Activated CD8-positive, alpha-beta T cell treated with anti-CD3 and anti-CD28 coated beads, Interleukin-2, amount 10 ng/mL, durations not matched to agents 7 days and 5 days (primary cell): ENCODE measurements around the gene SLC38A10. TPM values are rescaled to one million over a fixed set of nuclear protein-coding genes. Genes with fewer than 3 reads are reported as not detected.

Source experiments
- ATAC-seq: fragments of 150-1000 bp; cut with Tn5 transposase; one replicate; pipeline ENCODE4 v1.10.0; 2021; ENCODE audit warnings: moderate library complexity
- CTCF ChIA-PET: fragments of 350-600 bp; sonication (Branson Sonifier 250); formaldehyde crosslinking; loops from one replicate; lab custom pipeline; 2021; ENCODE audit warnings: antibody characterized with exemption; lab: Charles Lee
- POLR2A ChIA-PET: fragments of 350-600 bp; sonication (Branson Sonifier 250); formaldehyde crosslinking; loops from one replicate; lab custom pipeline; 2021; ENCODE audit warnings: antibody characterized with exemption; lab: Charles Lee
- DNase-seq: peaks from one replicate; pipeline ENCODE4 v3.0.0-alpha.2; 2020
- H3K27ac Mint-ChIP-seq: one replicate; pipeline ENCODE4 v1.8.0; 2021; ENCODE audit warnings: mild to moderate bottlenecking, mixed read lengths
- H3K27me3 Mint-ChIP-seq: one replicate; pipeline ENCODE4 v1.8.0; 2021; ENCODE audit warnings: low read depth, mixed read lengths
- H3K36me3 Mint-ChIP-seq: one replicate; pipeline ENCODE4 v1.8.0; 2021; ENCODE audit warnings: low read depth, mixed read lengths
- H3K4me1 Mint-ChIP-seq: one replicate; pipeline ENCODE4 v1.8.0; 2021; ENCODE audit warnings: low read depth, mixed read lengths
- H3K4me3 Mint-ChIP-seq: one replicate; pipeline ENCODE4 v1.8.0; 2021; ENCODE audit warnings: mild to moderate bottlenecking, mixed read lengths
- H3K9me3 Mint-ChIP-seq: one replicate; pipeline ENCODE4 v1.8.0; 2022; ENCODE audit warnings: mixed read lengths; ENCODE audit not compliant: insufficient read depth
- total RNA-seq, 2 experiments: library from RNA; stranded (reverse); gene quantifications; one replicate each; pipeline ENCODE4 v1.2.3, GENCODE V29; 2021

The SLC38A10 gene
- total RNA-seq, 2 experiments from 2014 or later = 78.5 to 83.5 TPM

DNA sequence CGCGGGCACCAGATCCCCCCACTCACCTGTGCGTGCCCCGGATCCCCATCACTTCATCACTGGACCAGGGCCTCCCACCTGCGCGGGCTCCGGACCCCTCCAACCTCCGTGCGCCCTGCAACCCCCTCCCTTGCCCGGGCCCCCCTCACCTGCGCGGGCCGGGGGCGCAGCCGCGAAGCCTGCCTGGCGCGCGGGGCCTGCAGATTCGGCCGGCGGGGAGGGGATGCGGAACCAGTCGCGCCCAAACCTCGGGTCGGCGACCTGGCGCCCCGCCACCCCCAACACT is 72.5 kb downstream of the SLC38A10 start:
- ChIA-PET POLR2A (interaction anchor here (1.2 kb wide), 1 partner anchor 16 kb away, joined by 9 read pairs; the partner anchor contains the start of genes NDUFAF8 and TEPSIN), CTCF (interaction anchor here (0.7 to 1.1 kb wide), 3 partner anchors 30 to 262 kb away, joined by 3 read pairs; no protein-coding TSS in a partner anchor)
- H3K27ac Mint-ChIP-seq = no peak overlapping the region
- peak overlapping the region; percentile 69 for H3K4me3 Mint-ChIP-seq
- DNase-seq = no peak
- H3K4me1 Mint-ChIP-seq = peaks cover 19% of the 10 kb centered on the region
- no peak for ATAC-seq
- H3K36me3 Mint-ChIP-seq = peaks cover 6% of the 10 kb centered on the region
- H3K9me3 Mint-ChIP-seq = no peaks in the 10 kb centered on the region
- no peaks in the 10 kb centered on the region for H3K27me3 Mint-ChIP-seq

DNA sequence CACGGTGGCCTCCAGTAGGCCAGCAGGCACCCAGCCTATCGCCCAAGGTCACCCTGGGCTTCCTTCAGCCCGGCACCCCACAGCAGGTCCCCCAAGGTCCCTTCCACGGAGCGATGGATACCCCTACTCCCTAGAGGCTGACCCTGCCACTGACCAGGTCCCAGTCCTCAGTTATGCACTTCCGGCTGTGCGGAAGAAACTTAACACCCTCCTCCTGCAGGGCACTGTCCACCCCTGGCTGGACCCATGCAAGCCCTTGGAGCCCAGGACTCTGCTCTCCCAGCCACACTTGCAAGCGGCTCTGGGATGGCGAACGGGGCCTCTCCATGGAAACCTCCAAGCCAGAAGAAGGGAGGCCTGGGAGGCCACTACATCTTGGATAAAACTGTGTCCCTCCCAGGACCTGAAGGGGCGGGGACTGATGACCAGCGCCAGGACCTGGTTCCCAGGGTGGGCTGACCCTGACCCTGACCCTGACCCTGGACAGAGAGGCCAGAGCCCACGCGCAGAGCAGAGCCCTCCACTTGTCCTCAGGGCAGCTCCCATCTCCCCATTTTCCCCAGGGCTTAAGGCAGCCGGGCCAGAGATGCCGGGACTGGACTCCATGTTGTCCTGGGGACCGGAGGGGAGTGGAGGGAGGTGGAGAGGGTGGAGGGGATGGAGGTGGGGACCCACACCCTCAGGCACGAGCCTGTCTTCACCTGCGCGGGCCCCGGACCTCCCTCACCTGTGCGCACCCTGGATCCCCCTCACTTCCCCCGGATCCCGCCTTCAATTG is 73.1 kb downstream of the SLC38A10 start:
- DNase-seq (no peak), ATAC-seq (no peak)
- peaks cover 4% of the 10 kb centered on the region for H3K36me3 Mint-ChIP-seq
- ChIA-PET CTCF (interaction anchor here (0.6 to 1.1 kb wide), 3 partner anchors 114 to 262 kb away, joined by 3 read pairs; no protein-coding TSS in a partner anchor), POLR2A (interaction anchor here (1.2 kb wide), 1 partner anchor 17 kb away, joined by 9 read pairs; the partner anchor contains the start of genes NDUFAF8 and TEPSIN)
- H3K4me3 Mint-ChIP-seq = peak overlapping the region; percentile 63
- peaks cover 17% of the 10 kb centered on the region for H3K4me1 Mint-ChIP-seq
- no peaks in the 10 kb centered on the region for H3K27me3 Mint-ChIP-seq
- no peaks in the 10 kb centered on the region for H3K9me3 Mint-ChIP-seq
- peak overlapping the region; percentile 11 for H3K27ac Mint-ChIP-seq

GRCh38 chr17:81221371-81221841 is 73.7 kb downstream of the SLC38A10 start:
- ChIA-PET CTCF (interaction anchor here (0.6 kb wide), 1 partner anchor 79 kb away, joined by 4 read pairs; no protein-coding TSS in a partner anchor), POLR2A (no interaction called here)
- H3K4me3 Mint-ChIP-seq = peak overlapping the region; percentile 63
- H3K9me3 Mint-ChIP-seq = no peaks in the 10 kb centered on the region
- peaks cover 4% of the 10 kb centered on the region for H3K36me3 Mint-ChIP-seq
- DNase-seq (no peak), ATAC-seq (no peak)
- H3K4me1 Mint-ChIP-seq = peaks cover 17% of the 10 kb centered on the region
- H3K27ac Mint-ChIP-seq = peak overlapping the region; percentile 11
- H3K27me3 Mint-ChIP-seq = no peaks in the 10 kb centered on the region

DNA sequence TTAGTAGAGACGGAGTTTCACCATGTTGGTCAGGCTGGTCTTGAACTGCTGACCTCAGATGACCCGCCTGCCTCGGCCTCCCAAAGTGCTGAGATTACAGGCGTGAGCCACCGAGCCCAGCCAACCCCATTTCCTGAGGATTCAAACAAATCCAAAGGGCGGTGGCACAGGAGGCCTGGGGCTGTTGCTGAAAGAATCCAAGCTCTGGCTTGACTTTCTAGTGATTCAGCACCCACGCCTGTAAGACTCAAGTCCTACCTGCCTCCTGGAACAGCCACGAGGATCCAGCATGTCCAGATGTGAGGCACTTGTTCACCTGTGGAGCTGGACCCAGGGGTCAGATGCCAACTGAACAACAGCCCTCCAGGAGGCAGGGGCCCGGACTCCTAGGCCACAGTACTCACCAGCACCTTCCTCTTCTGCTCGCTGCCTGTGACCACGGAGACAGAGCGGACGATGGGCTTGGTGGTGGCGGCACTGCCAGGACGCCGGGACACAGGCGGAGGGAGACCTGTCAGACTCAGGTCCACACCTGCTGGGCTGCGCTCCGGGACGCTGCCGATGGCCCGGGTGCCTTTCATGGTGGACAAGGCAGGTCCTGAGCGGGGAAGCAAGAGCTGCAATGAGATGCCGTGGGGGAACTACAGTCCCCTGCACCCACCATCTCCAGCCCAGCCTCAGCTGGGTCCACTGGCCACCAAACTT is 75.5 kb downstream of the SLC38A10 start:
- peaks cover 17% of the 10 kb centered on the region for H3K4me1 Mint-ChIP-seq
- H3K36me3 Mint-ChIP-seq = peaks cover 4% of the 10 kb centered on the region
- no peak overlapping the region for H3K4me3 Mint-ChIP-seq
- H3K9me3 Mint-ChIP-seq = no peaks in the 10 kb centered on the region
- no peaks in the 10 kb centered on the region for H3K27me3 Mint-ChIP-seq
- ATAC-seq (no peak), DNase-seq (no peak)
- H3K27ac Mint-ChIP-seq = no peak overlapping the region
- POLR2A ChIA-PET = interaction anchor here (1.1 kb wide), 1 partner anchor 12 kb away, joined by 4 read pairs; no protein-coding TSS in a partner anchor
- CTCF ChIA-PET = no interaction called here

DNA sequence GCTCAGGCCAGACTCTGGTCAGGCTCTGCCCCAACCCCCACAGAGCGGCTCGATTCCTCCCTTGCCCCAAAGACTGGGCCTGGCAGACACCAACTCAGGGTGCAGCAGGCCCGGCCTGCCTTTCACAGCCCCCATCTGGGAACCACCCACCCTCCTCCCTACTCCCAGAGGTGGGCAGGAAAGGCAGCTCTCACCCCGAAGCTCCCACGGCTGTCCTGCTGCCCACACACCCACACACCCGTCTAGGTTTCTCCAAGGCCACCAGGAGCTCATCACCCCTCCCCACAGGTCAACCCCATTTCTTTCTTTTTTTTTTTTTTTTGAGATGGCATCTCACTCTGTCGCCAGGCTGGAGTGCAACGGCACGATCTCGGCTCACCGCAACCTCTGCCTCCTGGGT is 76.1 kb downstream of the SLC38A10 start:
- H3K4me3 Mint-ChIP-seq = no peak overlapping the region
- H3K4me1 Mint-ChIP-seq = peaks cover 17% of the 10 kb centered on the region
- ATAC-seq (no peak), DNase-seq (no peak)
- ChIA-PET CTCF (no interaction called here), POLR2A (no interaction called here)
- no peaks in the 10 kb centered on the region for H3K9me3 Mint-ChIP-seq
- H3K27ac Mint-ChIP-seq = no peak overlapping the region
- H3K36me3 Mint-ChIP-seq = peaks cover 4% of the 10 kb centered on the region
- H3K27me3 Mint-ChIP-seq = no peaks in the 10 kb centered on the region

GRCh38 chr17:81218459-81218858 is 76.6 kb downstream of the SLC38A10 start:
- Mint-ChIP-seq H3K4me1 (peaks cover 12% of the 10 kb centered on the region), H3K4me3 (no peak overlapping the region), H3K9me3 (no peaks in the 10 kb centered on the region), H3K36me3 (peaks cover 2% of the 10 kb centered on the region), H3K27me3 (no peaks in the 10 kb centered on the region), H3K27ac (no peak overlapping the region)
- ATAC-seq (no peak), DNase-seq (no peak)
- CTCF ChIA-PET = no interaction called here
- POLR2A ChIA-PET = no interaction called here

DNA sequence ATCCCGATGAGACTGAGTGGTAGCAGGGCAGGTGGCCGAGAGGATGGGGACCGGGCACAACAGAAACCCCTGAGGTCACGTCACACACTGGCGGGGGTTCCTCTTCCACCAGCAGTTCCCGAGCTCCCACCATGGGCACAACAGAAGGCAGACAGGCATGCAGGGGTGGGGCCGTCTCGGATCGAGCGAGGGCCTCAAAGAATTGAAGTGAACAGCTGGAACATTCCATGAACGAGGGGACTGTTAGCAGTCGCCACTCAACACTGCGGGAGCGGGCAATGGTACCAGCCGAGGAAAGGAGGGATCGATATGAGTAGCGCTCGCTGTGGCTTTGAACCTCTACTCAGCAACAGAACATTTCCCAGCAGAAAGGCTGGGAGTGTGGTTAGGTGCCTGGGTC is 77.6 kb downstream of the SLC38A10 start:
- H3K4me3 Mint-ChIP-seq = no peak overlapping the region
- CTCF ChIA-PET = no interaction called here

GRCh38 chr17:81213978-81214377 is 81.1 kb downstream of the SLC38A10 start:
- H3K4me1 Mint-ChIP-seq = no peaks in the 10 kb centered on the region
- no peak overlapping the region for H3K27ac Mint-ChIP-seq
- no peaks in the 10 kb centered on the region for H3K27me3 Mint-ChIP-seq
- ChIA-PET POLR2A (no interaction called here), CTCF (no interaction called here)
- H3K9me3 Mint-ChIP-seq = no peaks in the 10 kb centered on the region
- DNase-seq (no peak), ATAC-seq (no peak)
- no peak overlapping the region for H3K4me3 Mint-ChIP-seq
- peaks cover under 1% of the 10 kb centered on the region for H3K36me3 Mint-ChIP-seq

More for the DNA sequence above, 77.6 kb downstream of the SLC38A10 start:
- Mint-ChIP-seq H3K9me3 (no peaks in the 10 kb centered on the region), H3K36me3 (peaks cover 2% of the 10 kb centered on the region), H3K4me1 (peaks cover 10% of the 10 kb centered on the region), H3K27me3 (no peaks in the 10 kb centered on the region), H3K27ac (no peak overlapping the region)
- DNase-seq = no peak
- POLR2A ChIA-PET = no interaction called here
- no peak for ATAC-seq

GRCh38 chr17:81212365-81212764 is 82.7 kb downstream of the SLC38A10 start:
- Mint-ChIP-seq H3K4me1 (no peaks in the 10 kb centered on the region), H3K27ac (no peak overlapping the region), H3K36me3 (no peaks in the 10 kb centered on the region), H3K27me3 (no peaks in the 10 kb centered on the region), H3K4me3 (no peak overlapping the region), H3K9me3 (no peaks in the 10 kb centered on the region)
- ATAC-seq = no peak
- CTCF ChIA-PET = no interaction called here
- POLR2A ChIA-PET = interaction anchor here (0.5 kb wide), 1 partner anchor 23 kb away, joined by 3 read pairs; no protein-coding TSS in a partner anchor
- DNase-seq = no peak

DNA sequence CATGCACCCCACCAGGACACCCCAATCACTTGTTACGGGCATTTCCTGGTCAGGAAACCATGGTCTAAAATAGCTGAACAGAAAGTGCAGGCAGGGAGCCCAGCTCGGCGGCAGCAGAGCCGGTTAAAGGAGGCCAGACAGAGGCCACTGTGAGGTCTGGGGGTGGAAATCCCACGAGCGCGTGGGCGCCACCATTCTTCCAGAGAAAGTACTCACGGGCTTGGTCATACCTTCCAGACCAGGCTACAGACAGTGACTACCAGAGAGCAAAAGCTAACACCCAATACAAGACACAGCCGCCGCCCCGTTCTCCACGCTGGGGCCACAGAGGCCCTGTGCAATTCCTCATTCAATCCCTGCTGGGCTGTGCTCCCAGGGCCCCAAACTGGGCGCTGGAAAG is 84.2 kb downstream of the SLC38A10 start:
- Mint-ChIP-seq H3K36me3 (no peaks in the 10 kb centered on the region), H3K4me3 (no peak overlapping the region), H3K27me3 (no peaks in the 10 kb centered on the region), H3K4me1 (no peaks in the 10 kb centered on the region), H3K9me3 (no peaks in the 10 kb centered on the region), H3K27ac (no peak overlapping the region)
- DNase-seq (no peak), ATAC-seq (no peak)
- POLR2A ChIA-PET = interaction anchor here (0.6 kb wide), 1 partner anchor 25 kb away, joined by 3 read pairs; no protein-coding TSS in a partner anchor
- CTCF ChIA-PET = no interaction called here

GRCh38 chr17:81210466-81210865 is 84.6 kb downstream of the SLC38A10 start:
- H3K9me3 Mint-ChIP-seq = no peaks in the 10 kb centered on the region
- no peaks in the 10 kb centered on the region for H3K4me1 Mint-ChIP-seq
- ATAC-seq (no peak), DNase-seq (no peak)
- no peak overlapping the region for H3K27ac Mint-ChIP-seq
- H3K36me3 Mint-ChIP-seq = no peaks in the 10 kb centered on the region
- no peaks in the 10 kb centered on the region for H3K27me3 Mint-ChIP-seq
- ChIA-PET CTCF (no interaction called here), POLR2A (interaction anchor here (0.6 kb wide), 1 partner anchor 24 kb away, joined by 3 read pairs; no protein-coding TSS in a partner anchor)
- H3K4me3 Mint-ChIP-seq = no peak overlapping the region

DNA sequence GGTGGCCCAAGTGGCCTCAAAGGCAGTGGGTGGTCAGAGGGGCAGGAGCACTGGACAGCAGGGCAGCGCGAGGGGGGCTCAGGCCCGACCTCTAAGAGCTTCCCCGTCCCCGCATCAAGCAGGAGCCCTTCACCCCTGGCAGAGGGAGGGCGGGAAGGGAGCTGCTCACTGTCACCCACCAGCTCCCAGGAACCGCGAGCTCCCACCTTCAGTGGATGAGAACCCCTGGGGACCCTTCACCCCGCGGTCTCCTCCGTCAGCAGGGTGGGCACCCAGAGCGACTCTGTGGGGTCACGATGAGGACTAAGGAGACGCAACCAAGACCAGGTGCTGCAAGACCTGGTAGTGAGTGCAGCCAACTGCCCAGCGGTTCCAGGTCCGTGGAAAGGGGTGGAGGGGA is 86.0 kb downstream of the SLC38A10 start:
- ChIA-PET POLR2A (no interaction called here), CTCF (no interaction called here)
- H3K4me3 Mint-ChIP-seq = no peak overlapping the region
- H3K9me3 Mint-ChIP-seq = no peaks in the 10 kb centered on the region
- H3K27me3 Mint-ChIP-seq = no peaks in the 10 kb centered on the region
- no peaks in the 10 kb centered on the region for H3K36me3 Mint-ChIP-seq
- DNase-seq = no peak
- ATAC-seq = no peak
- H3K4me1 Mint-ChIP-seq = no peaks in the 10 kb centered on the region
- H3K27ac Mint-ChIP-seq = no peak overlapping the region
